GM18868 (cell line): ENCODE measurements around the gene DOK4.
"Not testable (repeated sequence)": the region's sequence is repeated elsewhere in the genome, so short reads cannot be mapped to it uniquely, and the experiment has no call there.

Experiments used
- ATAC-seq: cut with Tn5 transposase; IDR thresholded peaks from one replicate; pipeline ENCODE4 v1.9.1; 2021; ENCODE audit warnings: mild to moderate bottlenecking, moderate library complexity; ENCODE audit not compliant: unreplicated experiment

Gene DOK4

GRCh38 chr16:57502048-57502775, 15.9 kb upstream of the DOK4 start:
- no peak for ATAC-seq

- no peak for ATAC-seq
Measured at GRCh38 chr16:57501492-57501891, 15.2 kb upstream of the DOK4 start.

- ATAC-seq = no peak
Measured at GRCh38 chr16:57500578-57501111, 14.4 kb upstream of the DOK4 start.

GRCh38 chr16:57499941-57500340, 13.6 kb upstream of the DOK4 start:
- not testable (repeated sequence) for ATAC-seq

GRCh38 chr16:57498031-57498430, 11.7 kb upstream of the DOK4 start:
- ATAC-seq = no peak

GRCh38 chr16:57497121-57497520, 10.8 kb upstream of the DOK4 start:
- no peak for ATAC-seq

- ATAC-seq = no peak
Measured at GRCh38 chr16:57493767-57494166, 7.5 kb upstream of the DOK4 start.

GRCh38 chr16:57489229-57489628, 2.9 kb upstream of the DOK4 start:
- ATAC-seq = no peak

GRCh38 chr16:57486858-57487834, 853 bp upstream of the DOK4 start:
- no peak for ATAC-seq

- ATAC-seq = no peak
Measured at GRCh38 chr16:57485091-57485915, 990 bp downstream of the DOK4 start.

- no peak for ATAC-seq
Measured at GRCh38 chr16:57484515-57485005, 1.7 kb downstream of the DOK4 start.

GRCh38 chr16:57483725-57484514, 2.4 kb downstream of the DOK4 start:
- ATAC-seq = no peak

- ATAC-seq = no peak
Measured at GRCh38 chr16:57482845-57483545, 3.3 kb downstream of the DOK4 start.

- no peak for ATAC-seq
Measured at GRCh38 chr16:57481421-57481820, 4.9 kb downstream of the DOK4 start.

GRCh38 chr16:57480754-57481230, 5.5 kb downstream of the DOK4 start:
- ATAC-seq = no peak

- no peak for ATAC-seq
Measured at GRCh38 chr16:57479976-57480753, 6.1 kb downstream of the DOK4 start.

GRCh38 chr16:57479205-57479975, 6.9 kb downstream of the DOK4 start:
- ATAC-seq = no peak
